GM19438 (cell line): ENCODE data around the gene F2.
"Not testable (repeated sequence)": the region's sequence is repeated elsewhere in the genome, so short reads cannot be mapped to it uniquely, and the experiment has no call there.

Experiments
- ATAC-seq: cut with Tn5 transposase; IDR thresholded peaks from one replicate; pipeline ENCODE4 v1.9.1; 2021; ENCODE audit warnings: low read depth; ENCODE audit not compliant: unreplicated experiment

Gene F2

DNA sequence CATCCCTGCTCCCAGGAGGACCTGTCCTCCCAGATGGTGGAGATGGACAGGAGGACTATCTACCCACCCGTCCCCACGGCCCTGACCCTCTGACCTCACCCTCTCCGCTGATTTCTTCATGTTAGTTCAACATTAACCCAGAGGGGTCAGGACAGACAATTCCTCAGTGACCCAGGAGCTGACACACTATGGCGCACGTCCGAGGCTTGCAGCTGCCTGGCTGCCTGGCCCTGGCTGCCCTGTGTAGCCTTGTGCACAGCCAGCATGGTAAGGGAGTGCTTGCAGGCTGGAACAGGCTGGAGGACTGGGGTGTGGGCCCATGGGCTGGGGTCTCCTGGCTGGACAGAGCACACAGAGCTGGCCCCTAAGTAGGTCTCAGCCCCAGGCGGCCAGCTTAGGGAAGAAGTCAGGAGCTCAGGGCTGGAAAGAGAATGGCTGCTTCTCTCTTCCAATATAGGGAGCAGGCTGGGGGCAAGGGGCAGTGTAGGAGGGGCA lies at the start of gene F2:
Gene F2, plus strand, starts transcription at position 166 of the 495 bp plus-strand sequence. Its CDS starts 23 bp downstream, at position 189.
- no peak for ATAC-seq

GRCh38 chr11:46669711-46670139 lies 49.3 kb upstream of the F2 start:
- ATAC-seq = no peak

DNA sequence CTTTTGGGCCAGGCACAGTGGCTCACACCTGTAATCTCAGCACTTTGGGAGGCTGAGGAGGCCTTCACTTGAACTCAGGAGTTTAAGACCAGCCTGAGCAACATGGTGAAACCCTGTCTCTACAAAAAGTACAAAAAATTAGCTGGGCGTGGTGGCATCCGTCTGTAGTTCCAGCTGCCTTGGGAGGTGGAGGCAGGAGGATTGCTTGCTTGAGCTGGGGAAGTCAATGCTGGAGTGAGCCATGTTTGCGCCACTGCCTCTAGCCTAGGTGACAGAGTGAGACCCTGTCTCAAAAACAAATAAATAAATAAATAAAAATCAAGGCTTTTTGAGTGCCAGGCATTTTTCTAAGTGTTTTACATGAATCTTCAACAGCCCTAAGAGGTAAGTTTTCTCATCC lies 48.5 kb upstream of the F2 start:
- not testable (repeated sequence) for ATAC-seq

- no peak for ATAC-seq
Measured at GRCh38 chr11:46671958-46672315, 47.1 kb upstream of the F2 start.

DNA sequence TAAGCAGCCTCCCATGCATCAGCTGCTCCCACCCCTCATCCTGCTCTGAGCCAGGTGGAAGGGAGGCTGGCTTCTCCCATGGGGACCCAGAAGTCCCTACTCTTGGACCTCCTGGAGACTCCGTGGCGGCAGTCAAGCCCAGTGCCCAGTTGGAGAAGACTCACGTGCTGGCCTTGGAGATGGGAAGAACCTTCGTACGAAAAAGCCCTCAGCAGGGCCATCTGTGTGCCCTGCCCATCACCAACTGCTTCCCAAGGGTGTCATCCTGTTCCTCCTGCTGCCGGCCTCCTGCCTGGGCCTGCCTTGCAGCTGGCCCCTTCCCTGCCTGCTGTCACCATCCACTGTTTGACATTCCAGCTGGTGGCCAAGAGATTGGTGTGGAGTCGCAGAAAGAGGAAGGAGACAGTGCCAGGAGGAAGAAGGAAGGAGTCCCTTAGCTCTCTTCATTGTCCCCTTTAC lies 46.6 kb upstream of the F2 start:
- ATAC-seq = no peak

DNA sequence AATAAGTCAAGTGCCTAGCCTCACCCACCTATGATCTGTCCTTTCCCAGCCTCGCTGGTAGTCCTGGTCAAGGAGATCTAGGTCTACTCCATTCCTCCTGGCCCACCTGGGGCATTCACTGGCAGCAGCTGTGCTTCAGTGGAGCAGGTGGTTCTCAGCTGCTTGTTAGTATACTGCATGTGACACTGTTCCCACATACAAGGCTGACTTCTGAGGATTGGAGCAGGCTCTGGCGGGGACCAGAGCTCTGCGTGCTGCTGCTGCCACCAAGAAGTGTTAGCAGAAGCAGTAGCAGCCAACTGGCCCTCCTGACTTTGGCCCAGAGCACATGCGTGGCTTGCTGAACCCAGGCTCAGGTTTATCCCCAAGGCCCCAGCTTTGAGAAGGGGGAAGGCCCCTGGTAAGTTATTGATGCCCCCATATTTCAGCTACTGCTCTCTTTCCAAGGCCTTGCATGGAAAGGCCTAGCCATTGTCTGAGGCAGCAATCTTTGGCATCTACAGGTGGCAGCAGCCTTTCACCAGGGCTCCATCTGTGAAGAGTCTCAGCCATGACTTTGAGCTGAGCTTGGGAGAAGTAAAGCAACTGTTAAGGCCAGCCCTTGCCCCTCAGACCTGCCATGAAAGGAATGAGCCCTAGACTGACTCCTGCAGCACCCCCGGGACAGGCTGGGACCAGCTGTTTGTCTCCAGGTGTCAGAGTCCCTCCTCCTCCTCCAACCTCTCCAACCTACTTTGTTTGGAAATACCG lies 45.1 kb upstream of the F2 start:
- ATAC-seq = no peak

- no peak for ATAC-seq
Measured at GRCh38 chr11:46674463-46675287, 44.3 kb upstream of the F2 start.

DNA sequence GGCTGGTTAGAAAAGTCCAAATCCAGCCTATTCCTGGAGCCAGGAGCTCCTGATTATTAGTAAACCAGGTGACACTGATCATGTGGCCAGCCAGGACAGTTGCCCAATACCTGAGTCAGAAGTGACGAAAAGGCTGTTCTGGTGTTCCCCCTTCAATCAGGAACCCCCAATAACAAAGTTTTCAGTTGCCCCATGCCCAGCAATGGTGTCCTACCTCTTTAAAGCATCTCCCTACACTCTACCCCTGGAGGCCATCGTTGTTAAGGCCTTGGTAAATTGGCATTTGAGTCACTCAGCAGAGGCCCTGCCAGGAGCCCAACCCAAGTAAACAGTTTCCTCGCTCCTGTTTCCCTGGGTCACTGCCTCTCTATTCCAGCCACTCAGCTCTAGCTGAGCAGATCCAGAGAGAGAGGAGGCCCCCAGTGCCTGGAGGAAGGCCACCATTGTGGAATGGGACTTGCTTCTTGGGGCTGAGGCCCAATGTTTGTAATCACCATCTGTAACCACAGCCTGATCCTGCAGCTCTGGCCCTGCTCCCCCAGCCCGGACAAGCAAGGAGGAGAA lies 43.6 kb upstream of the F2 start:
- ATAC-seq = no peak

- no peak for ATAC-seq
Measured at GRCh38 chr11:46675949-46676348, 43.1 kb upstream of the F2 start.

DNA sequence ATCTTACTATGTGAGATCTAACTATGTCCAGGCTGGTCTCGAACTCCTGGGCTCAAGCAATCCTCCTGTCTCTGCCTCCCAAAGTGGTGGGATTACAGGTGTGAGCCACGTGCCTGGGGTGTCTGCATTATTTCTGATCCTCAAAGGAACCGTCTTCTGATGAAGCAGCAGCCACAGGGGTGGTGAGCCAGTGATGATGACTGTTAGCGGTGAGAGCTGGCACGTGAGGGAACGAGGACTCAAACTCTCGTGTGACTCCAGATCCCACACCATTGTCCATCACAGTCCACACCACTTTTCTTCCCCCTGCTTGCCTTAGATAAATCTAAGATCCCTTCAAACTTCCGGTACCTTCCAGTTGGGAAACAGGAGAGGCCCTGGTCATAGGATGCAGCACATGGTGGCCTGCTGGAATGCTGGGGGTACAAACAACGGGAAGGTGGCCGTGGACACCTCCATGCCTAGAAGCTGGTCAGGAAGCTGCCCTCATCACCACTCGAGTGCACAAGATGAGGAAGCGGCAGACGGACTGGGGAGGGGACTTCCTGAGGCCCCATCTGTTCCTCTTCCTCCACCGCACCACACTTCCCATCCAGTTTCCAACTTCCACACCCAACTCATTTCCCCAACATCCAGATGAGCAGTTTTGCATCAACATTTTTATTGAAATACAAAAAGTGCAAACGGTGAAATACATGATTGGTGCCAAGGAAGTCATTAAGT lies 42.4 kb upstream of the F2 start:
- no peak for ATAC-seq

DNA sequence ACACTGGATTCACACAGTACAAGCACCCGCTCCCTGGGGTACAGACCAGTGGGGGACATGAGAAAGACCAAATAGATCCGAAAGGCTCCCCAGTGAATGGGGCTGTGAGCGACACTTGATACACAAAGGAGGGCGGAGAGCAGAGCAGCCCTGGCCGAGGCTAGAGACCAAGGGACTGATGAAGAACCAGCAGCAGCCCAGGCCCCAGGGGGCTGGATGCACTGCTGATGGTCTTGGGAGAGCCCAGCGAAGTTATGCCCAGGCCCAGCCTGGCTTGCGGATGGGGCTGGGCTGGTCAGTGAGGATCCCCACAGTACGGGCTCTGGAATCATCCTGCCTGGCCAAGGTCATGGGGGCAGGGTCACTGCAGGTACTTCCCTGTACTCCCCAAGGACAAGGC lies 41.8 kb upstream of the F2 start:
- no peak for ATAC-seq

DNA sequence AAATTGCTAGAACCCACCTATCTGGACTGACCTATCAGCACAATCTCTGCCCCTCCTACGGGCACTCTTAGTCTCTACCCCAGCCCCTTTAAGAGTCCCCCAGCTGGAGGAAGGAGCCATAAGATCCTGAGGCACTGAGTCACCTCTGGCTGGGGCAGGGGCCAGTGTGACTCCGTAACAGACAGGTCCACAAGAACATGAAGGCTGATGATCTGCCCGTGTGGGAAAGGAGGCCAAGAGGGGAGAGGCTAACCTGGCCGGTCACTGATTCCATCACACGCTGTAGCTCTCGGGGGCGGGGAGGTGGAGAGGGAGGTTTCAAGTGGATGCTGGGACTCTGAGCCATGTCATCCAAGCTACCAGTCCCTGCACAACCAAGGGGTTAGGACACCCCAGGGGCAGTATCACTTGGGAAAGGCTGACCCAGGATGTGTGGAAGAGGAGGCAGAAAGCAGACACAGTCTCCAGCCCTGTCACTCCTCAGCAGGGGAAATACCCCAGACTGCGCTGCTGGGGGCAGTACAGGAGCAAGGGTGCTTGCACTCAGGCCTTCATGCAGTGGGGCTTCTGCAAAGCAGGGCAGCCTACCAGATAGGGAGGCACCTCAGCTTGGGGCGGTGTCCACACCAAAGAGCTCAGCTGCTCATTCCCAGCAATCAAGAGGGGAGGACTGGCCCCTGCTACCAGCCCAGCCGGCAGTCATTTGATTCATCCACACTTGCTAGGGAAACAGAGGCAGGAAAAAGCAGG lies 40.8 kb upstream of the F2 start:
- no peak for ATAC-seq

- ATAC-seq = no peak
Measured at GRCh38 chr11:46678741-46679130, 40.3 kb upstream of the F2 start.

- no peak for ATAC-seq
Measured at GRCh38 chr11:46679241-46680163, 39.5 kb upstream of the F2 start.

GRCh38 chr11:46680164-46680760 lies 38.8 kb upstream of the F2 start:
- no peak for ATAC-seq

DNA sequence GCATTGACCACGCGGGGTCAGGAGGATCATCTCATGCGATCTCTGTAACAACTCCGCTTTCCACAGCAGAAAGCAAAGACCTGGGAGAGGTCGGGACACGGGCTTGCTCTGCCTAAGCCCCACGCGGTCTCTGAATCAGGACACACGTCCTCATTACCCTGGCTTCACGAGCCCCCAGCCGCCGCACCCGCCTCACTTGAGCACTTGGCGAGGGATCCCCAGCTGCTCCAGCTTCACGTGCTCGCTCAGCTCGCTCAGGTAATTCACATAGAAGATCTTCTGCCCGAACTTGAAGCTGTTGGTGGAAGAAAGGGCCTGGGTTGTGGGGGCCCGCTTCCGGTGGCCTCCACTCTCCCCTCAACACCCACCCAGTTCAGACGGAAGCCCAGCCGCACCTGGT lies 38.2 kb upstream of the F2 start:
- no peak for ATAC-seq

DNA sequence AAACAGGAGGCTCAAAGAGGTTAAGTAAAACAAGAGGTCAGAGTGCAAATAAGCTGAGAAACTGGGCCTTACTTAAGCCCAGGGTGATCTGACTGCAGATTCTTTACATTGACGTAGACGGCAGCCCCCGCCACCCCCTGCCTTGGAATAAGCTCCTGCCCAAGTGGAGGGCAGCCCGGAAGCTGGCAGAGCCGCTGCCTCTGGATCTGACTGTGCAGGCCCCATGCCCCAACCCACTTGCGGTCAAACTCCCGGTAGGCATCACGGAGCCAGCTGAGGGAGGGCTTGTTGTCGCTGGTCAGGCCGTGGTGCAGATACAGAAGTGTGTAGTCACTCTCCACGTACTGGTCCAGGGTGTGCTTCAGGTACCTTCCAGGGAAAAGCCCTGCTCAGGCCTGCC lies 37.2 kb upstream of the F2 start:
- no peak for ATAC-seq
